OCI-LY1 (cell line): ENCODE results near the gene SCOC.

Experiments used
- H2AFZ ChIP-seq: fragments of 200-600 bp; sonication (generic), shearing (Covaris generic); 2 replicates; pipeline ENCODE4 v1.6.0; 2014; ENCODE audit warnings: antibody characterized with exemption, mild to moderate bottlenecking, low read length
- H3F3A ChIP-seq: fragments of 200-600 bp; sonication (generic), shearing (Covaris generic); 2 replicates; pipeline ENCODE4 v1.6.0; 2014; ENCODE audit warnings: mild to moderate bottlenecking, antibody characterized with exemption, low read length, moderate library complexity; ENCODE audit not compliant: insufficient read depth
- H3K27ac ChIP-seq: fragments of 200-600 bp; sonication (generic); 2 replicates; pipeline ENCODE4 v1.5.1; 2014; ENCODE audit warnings: low read length, mixed run types, mild to moderate bottlenecking, low read depth; ENCODE audit not compliant: poor library complexity, severe bottlenecking
- H3K27me3 ChIP-seq: fragments of 200-600 bp; sonication (generic); 2 replicates; pipeline ENCODE4 v1.6.0; 2014; ENCODE audit warnings: antibody characterized with exemption, mild to moderate bottlenecking, low read length, moderate library complexity; ENCODE audit not compliant: insufficient read depth
- H3K36me3 ChIP-seq: fragments of 200-600 bp; sonication (generic); 2 replicates; pipeline ENCODE4 v1.6.1; 2014; ENCODE audit warnings: mild to moderate bottlenecking, antibody characterized with exemption, low read length, moderate library complexity, mixed read lengths; ENCODE audit not compliant: insufficient read depth
- H3K4me1 ChIP-seq: fragments of 200-600 bp; sonication (generic); 2 replicates; pipeline ENCODE4 v1.5.1; 2014; ENCODE audit warnings: mild to moderate bottlenecking, low read length, moderate library complexity; ENCODE audit not compliant: insufficient read depth, severe bottlenecking
- H3K4me2 ChIP-seq: fragments of 200-600 bp; sonication (generic), shearing (Covaris generic); 2 replicates; pipeline ENCODE4 v1.6.1; 2014; ENCODE audit warnings: low read length
- H3K4me3 ChIP-seq: fragments of 200-600 bp; sonication (generic); 2 replicates; pipeline ENCODE4 v1.5.1; 2014; ENCODE audit warnings: low read length, low read depth, mild to moderate bottlenecking, mixed read lengths; ENCODE audit not compliant: poor library complexity, severe bottlenecking
- H3K79me2 ChIP-seq: fragments of 200-600 bp; shearing (Covaris generic); 2 replicates; pipeline ENCODE4 v1.6.1; 2016; ENCODE audit warnings: mixed run types, low read length, mixed read lengths; ENCODE audit not compliant: insufficient read depth
- H3K9ac ChIP-seq: fragments of 200-600 bp; sonication (generic), shearing (Covaris generic); 2 replicates; pipeline ENCODE4 v1.6.1; 2014; ENCODE audit warnings: mild to moderate bottlenecking, low read length, mixed read lengths
- H3K9me2 ChIP-seq: fragments of 200-600 bp; sonication (generic), shearing (Covaris generic); 2 replicates; pipeline ENCODE4 v1.6.1; 2014; ENCODE audit warnings: low read depth, mild to moderate bottlenecking, low read length, mixed read lengths
- H3K9me3 ChIP-seq: fragments of 200-600 bp; shearing (Covaris generic); 2 replicates; pipeline ENCODE4 v1.6.1; 2014; ENCODE audit warnings: low read length, mixed read lengths
- H4K20me1 ChIP-seq: fragments of 200-600 bp; sonication (generic), shearing (Covaris generic); 2 replicates; pipeline ENCODE4 v1.6.0; 2016; ENCODE audit warnings: mild to moderate bottlenecking, low read length; ENCODE audit not compliant: insufficient read depth
- CTCF ChIP-seq: fragments of 200-600 bp; sonication (generic), shearing (Covaris generic); IDR thresholded peaks from 2 replicates; pipeline ENCODE4 v1.5.1; 2017; ENCODE audit warnings: mild to moderate bottlenecking, antibody characterized with exemption, low read length, moderate library complexity, mixed read lengths
- EZH2 ChIP-seq: fragments of 200-600 bp; sonication (generic), shearing (Covaris generic); IDR thresholded peaks from 2 replicates; pipeline ENCODE4 v1.8.0; 2017; ENCODE audit warnings: borderline replicate concordance, mixed run types, mild to moderate bottlenecking, antibody characterized with exemption, low read length, moderate library complexity, mixed read lengths

SCOC gene

GRCh38 chr4:140342620-140343019 is 30.8 kb upstream of the SCOC start:
- Histone ChIP-seq H3F3A (no peaks in the 10 kb centered on the region), H2AFZ (no peak overlapping the region), H3K27ac (no peak overlapping the region), H3K27me3 (no peaks in the 10 kb centered on the region), H3K4me3 (no peak overlapping the region), H3K79me2 (no peaks in the 10 kb centered on the region), H3K4me2 (no peak overlapping the region), H3K9ac (no peak overlapping the region), H3K9me3 (no peaks in the 10 kb centered on the region), H3K36me3 (no peaks in the 10 kb centered on the region), H3K4me1 (no peaks in the 10 kb centered on the region), H4K20me1 (no peaks in the 10 kb centered on the region), H3K9me2 (no peaks in the 10 kb centered on the region)
- no peak for TF ChIP-seq CTCF
- TF ChIP-seq EZH2: no peak

GRCh38 chr4:140343303-140343702 is 30.1 kb upstream of the SCOC start:
- Histone ChIP-seq H3K4me1 (no peaks in the 10 kb centered on the region), H4K20me1 (no peaks in the 10 kb centered on the region), H3K36me3 (no peaks in the 10 kb centered on the region), H3F3A (no peaks in the 10 kb centered on the region), H3K4me3 (no peak overlapping the region), H3K79me2 (no peaks in the 10 kb centered on the region), H2AFZ (no peak overlapping the region), H3K27ac (no peak overlapping the region), H3K27me3 (no peaks in the 10 kb centered on the region), H3K9me3 (no peaks in the 10 kb centered on the region), H3K4me2 (no peak overlapping the region), H3K9me2 (no peaks in the 10 kb centered on the region), H3K9ac (no peak overlapping the region)
- TF ChIP-seq EZH2 (no peak), CTCF (no peak)

- H3K9me3 ChIP-seq: no peaks in the 10 kb centered on the region
- no peak overlapping the region for H3K27ac ChIP-seq
- no peaks in the 10 kb centered on the region for H4K20me1 ChIP-seq
- H3K79me2 ChIP-seq: no peaks in the 10 kb centered on the region
- no peak for TF ChIP-seq EZH2
- TF ChIP-seq CTCF: no peak
- no peak overlapping the region for H3K9ac ChIP-seq
- no peaks in the 10 kb centered on the region for H3K9me2 ChIP-seq
- H3K36me3 ChIP-seq: no peaks in the 10 kb centered on the region
- H3K4me2 ChIP-seq: no peak overlapping the region
- no peaks in the 10 kb centered on the region for H3K4me1 ChIP-seq
- no peaks in the 10 kb centered on the region for H3K27me3 ChIP-seq
- no peaks in the 10 kb centered on the region for H3F3A ChIP-seq
- H2AFZ ChIP-seq: no peak overlapping the region
- no peak overlapping the region for H3K4me3 ChIP-seq
Observed at GRCh38 chr4:140344101-140344500, 29.3 kb upstream of the SCOC start.
